ENCODE data around the gene MRGPRF.

MRGPRF gene

GRCh38 chr11:69035150-69035945, 22.3 kb upstream of the MRGPRF start:
- no peak for DNase-seq (ENCODE audit: low read depth)
- TF ChIP-seq CTCF (conservative IDR thresholded peaks at IDR 0.05; ENCODE audit: control insufficient read depth, insufficient read depth, low read depth, low read length): no peak

GRCh38 chr11:69034123-69034867, 21.2 kb upstream of the MRGPRF start:
- no peak overlapping the region for H3K4me3 ChIP-seq (ENCODE audit: control insufficient read depth, low read depth, low read length)
- no peak for TF ChIP-seq CTCF (conservative IDR thresholded peaks at IDR 0.05; ENCODE audit: control insufficient read depth, insufficient read depth, low read depth, low read length)
- no peak for DNase-seq (ENCODE audit: low read depth)

More at GRCh38 chr11:69035150-69035945, 22.3 kb upstream of the MRGPRF start:
- H3K4me3 ChIP-seq (ENCODE audit: control insufficient read depth, low read depth, low read length): no peak overlapping the region

- no peak overlapping the region for H3K4me3 ChIP-seq (ENCODE audit: control insufficient read depth, low read depth, low read length)
- DNase-seq (ENCODE audit: low read depth): no peak
- no peak for TF ChIP-seq CTCF (conservative IDR thresholded peaks at IDR 0.05; ENCODE audit: control insufficient read depth, insufficient read depth, low read depth, low read length)
Observed at GRCh38 chr11:69033431-69033830, 20.4 kb upstream of the MRGPRF start.

- DNase-seq (ENCODE audit: low read depth): no peak
- no peak overlapping the region for H3K4me3 ChIP-seq (ENCODE audit: control insufficient read depth, low read depth, low read length)
- no peak for TF ChIP-seq CTCF (conservative IDR thresholded peaks at IDR 0.05; ENCODE audit: control insufficient read depth, insufficient read depth, low read depth, low read length)
Observed at GRCh38 chr11:69032833-69033232, 19.8 kb upstream of the MRGPRF start.

GRCh38 chr11:69030301-69030700, 17.3 kb upstream of the MRGPRF start:
- TF ChIP-seq CTCF (conservative IDR thresholded peaks at IDR 0.05; ENCODE audit: control insufficient read depth, insufficient read depth, low read depth, low read length): no peak
- H3K4me3 ChIP-seq (ENCODE audit: control insufficient read depth, low read depth, low read length): no peak overlapping the region
- no peak for DNase-seq (ENCODE audit: low read depth)

- TF ChIP-seq CTCF (conservative IDR thresholded peaks at IDR 0.05; ENCODE audit: control insufficient read depth, insufficient read depth, low read depth, low read length): no peak
- no peak for DNase-seq (ENCODE audit: low read depth)
- H3K4me3 ChIP-seq (ENCODE audit: control insufficient read depth, low read depth, low read length): no peak overlapping the region
Observed at GRCh38 chr11:69027704-69028372, 14.8 kb upstream of the MRGPRF start.
